ENCODE data around the gene SLC13A5. TPM values are rescaled to one million over a fixed set of nuclear protein-coding genes. Genes with fewer than 3 reads are reported as not detected.
"Not testable (repeated sequence)": the region's sequence is repeated elsewhere in the genome, so short reads cannot be mapped to it uniquely, and the experiment has no call there.

Gene SLC13A5
- polyA plus RNA-seq, 1 donor = 3.3 TPM

GRCh38 chr17:6666077-6666521 is 47.1 kb downstream of the SLC13A5 start:
- DNase-seq = peak; percentile 77

- DNase-seq = not testable (repeated sequence)
Observed at GRCh38 chr17:6663200-6663599, 50.0 kb downstream of the SLC13A5 start.

GRCh38 chr17:6661464-6661848 is 51.7 kb downstream of the SLC13A5 start:
- DNase-seq = no peak

GRCh38 chr17:6660805-6661463 is 52.2 kb downstream of the SLC13A5 start:
- DNase-seq = no peak

- no peak for DNase-seq
Observed at GRCh38 chr17:6660101-6660500, 53.1 kb downstream of the SLC13A5 start.

GRCh38 chr17:6658411-6658810 is 54.8 kb downstream of the SLC13A5 start:
- not testable (repeated sequence) for DNase-seq

GRCh38 chr17:6657633-6658287 is 55.4 kb downstream of the SLC13A5 start:
- no peak for DNase-seq

- not testable (repeated sequence) for DNase-seq
Observed at GRCh38 chr17:6656797-6657632, 56.2 kb downstream of the SLC13A5 start.

- DNase-seq = not testable (repeated sequence)
Observed at GRCh38 chr17:6655732-6656361, 57.3 kb downstream of the SLC13A5 start.

GRCh38 chr17:6654841-6655731 is 58.1 kb downstream of the SLC13A5 start:
- no peak for DNase-seq

GRCh38 chr17:6651919-6652452 is 61.2 kb downstream of the SLC13A5 start:
- DNase-seq = peak; percentile 43

GRCh38 chr17:6651354-6651918 is 61.7 kb downstream of the SLC13A5 start, which contains the start of the genes C17orf100 and MED31:
Gene C17orf100, plus strand, starts transcription at chr17:6651762. Its CDS starts 152 bp downstream, at chr17:6651914.
Gene MED31, minus strand, starts transcription at chr17:6651605. Its CDS starts 77 bp downstream, at chr17:6651528.
- DNase-seq = peak; percentile 92

- DNase-seq = no peak
Observed at GRCh38 chr17:6648181-6648580, 65.0 kb downstream of the SLC13A5 start.

GRCh38 chr17:6643451-6644125 is 69.6 kb downstream of the SLC13A5 start:
- DNase-seq = no peak

- no peak for DNase-seq
Observed at GRCh38 chr17:6642592-6642991, 70.6 kb downstream of the SLC13A5 start.

GRCh38 chr17:6641247-6641863 is 71.8 kb downstream of the SLC13A5 start:
- no peak for DNase-seq

GRCh38 chr17:6640536-6641246 is 72.5 kb downstream of the SLC13A5 start, which contains the start of the genes KIAA0753 and TXNDC17:
Gene KIAA0753, minus strand, starts transcription at chr17:6640711. Its CDS starts 5,608 bp downstream, at chr17:6635103.
Gene TXNDC17, plus strand, starts transcription at chr17:6641060. Its CDS starts 23 bp downstream, at chr17:6641083.
- peak; percentile 91 for DNase-seq

Data from left kidney (tissue), 2 donors.